Tibial nerve (tissue), 4 donors: ENCODE measurements around the gene EFCAB5. TPM values are rescaled to one million over a fixed set of nuclear protein-coding genes. Genes with fewer than 3 reads are reported as not detected.
"Not testable (repeated sequence)": the region's sequence is repeated elsewhere in the genome, so short reads cannot be mapped to it uniquely, and the experiment has no call there.

Experiments used
- DNase-seq, 2 donors: peaks; one replicate each; pipeline ENCODE4 v3.0.0-alpha.2; 2019; ENCODE audit warnings: low spot score in 2 of 2
- H3K27ac ChIP-seq, 4 donors: fragments of 200-600 bp; sonication (generic) in 3 of 4; one replicate each; pipeline ENCODE4 v1.5.1; 2017 to 2019; ENCODE audit warnings: mild to moderate bottlenecking in 1 of 4
- H3K27me3 ChIP-seq, 2 donors: fragments of 200-600 bp; sonication (generic) in 1 of 2; one replicate each; pipeline versions ENCODE4 v1.5.1 to v1.6.0; 2017 to 2019
- H3K36me3 ChIP-seq, 3 donors: fragments of 200-600 bp; sonication (generic); one replicate each; pipeline ENCODE4 v1.5.1; 2018 to 2019
- H3K4me1 ChIP-seq, 4 donors: fragments of 200-600 bp; sonication (generic) in 3 of 4; one replicate each; pipeline ENCODE4 v1.5.1; 2017 to 2019
- H3K4me3 ChIP-seq, 4 donors: fragments of 200-600 bp; sonication (generic) in 3 of 4; one replicate each; pipeline ENCODE4 v1.5.1; 2017 to 2019; ENCODE audit warnings: mild to moderate bottlenecking in 1 of 4, moderate library complexity in 1 of 4
- H3K9me3 ChIP-seq, 4 donors: fragments of 200-600 bp; sonication (generic) in 3 of 4; one replicate each; pipeline ENCODE4 v1.5.1; 2017 to 2019
- CTCF ChIP-seq, 5 experiments: fragments of 200-600 bp in 3 of 5; fragments of 450-650 bp in 2 of 5; sonication (generic) in 3 of 5; IDR thresholded peaks; one replicate each; pipeline ENCODE4 v1.5.1; 2016 to 2019; ENCODE audit warnings: antibody characterized with exemption in 5 of 5, mild to moderate bottlenecking in 3 of 5, moderate library complexity in 2 of 5
- EP300 ChIP-seq, 2 donors: sonication (generic); formaldehyde crosslinking; IDR thresholded peaks; one replicate each; pipeline ENCODE4 v1.6.1; 2017; ENCODE audit warnings: antibody characterized with exemption in 2 of 2, mild to moderate bottlenecking in 1 of 2
- POLR2A ChIP-seq, 2 donors: fragments of 450-650 bp; IDR thresholded peaks; one replicate each; pipeline ENCODE4 v1.6.1; 2017; ENCODE audit warnings: antibody characterized with exemption in 2 of 2, mild to moderate bottlenecking in 2 of 2, moderate library complexity in 2 of 2
- WGBS, 2 donors: methylation state at CpG; one replicate each; pipeline ENCODE4 v1.1.5; 2018; 5-methylcytosine and 5-hydroxymethylcytosine counted together
- total RNA-seq, 4 donors: library from RNA; depleted of rRNA; stranded (reverse); fragments of >200 nt; gene quantifications; one replicate each; pipeline ENCODE4 v1.1.0, GENCODE V29; 2016

The EFCAB5 gene
- total RNA-seq, 4 donors from 2014 or later = 0.21 to 0.30 (median 0.22) TPM; not detected in 1

- H3K9me3 ChIP-seq = peaks cover 0 to 8% (median 0%) of the 10 kb centered on the region in 4 donors
- no peak for TF ChIP-seq CTCF (IDR thresholded peaks at IDR 0.05)
- no peak for TF ChIP-seq POLR2A (IDR thresholded peaks at IDR 0.05)
- no peak for TF ChIP-seq EP300 (IDR thresholded peaks at IDR 0.05)
- H3K27ac ChIP-seq = no peak overlapping the region
- H3K27me3 ChIP-seq = no peaks in the 10 kb centered on the region
- no peak overlapping the region for H3K4me3 ChIP-seq
- no peak for DNase-seq
- no peaks in the 10 kb centered on the region for H3K4me1 ChIP-seq
- WGBS, 2 donors = 85 to 87% methylated on average over 2 of the region's 2 CpGs
- no peaks in the 10 kb centered on the region for H3K36me3 ChIP-seq
Observed at GRCh38 chr17:30074254-30074653, 132.8 kb downstream of the EFCAB5 start.

- Histone ChIP-seq H3K4me1 (no peaks in the 10 kb centered on the region), H3K27me3 (no peaks in the 10 kb centered on the region), H3K4me3 (no peak overlapping the region), H3K27ac (no peak overlapping the region), H3K9me3 (peaks cover 0 to 3% (median 0%) of the 10 kb centered on the region in 4 donors), H3K36me3 (no peaks in the 10 kb centered on the region)
- WGBS, 2 donors = 70 to 73% methylated on average over 2 of the region's 2 CpGs
- no peak for DNase-seq
- no peak for TF ChIP-seq EP300 (IDR thresholded peaks at IDR 0.05)
- TF ChIP-seq POLR2A (IDR thresholded peaks at IDR 0.05) = no peak
- no peak for TF ChIP-seq CTCF (IDR thresholded peaks at IDR 0.05)
Observed at GRCh38 chr17:30074730-30075129, 133.3 kb downstream of the EFCAB5 start.

GRCh38 chr17:30082773-30083172 is 141.3 kb downstream of the EFCAB5 start:
- peaks cover 0 to 11% of the 10 kb centered on the region in 2 donors for H3K27me3 ChIP-seq
- no peak overlapping the region for H3K4me3 ChIP-seq
- H3K4me1 ChIP-seq = no peaks in the 10 kb centered on the region
- no peaks in the 10 kb centered on the region for H3K36me3 ChIP-seq
- no peak for DNase-seq
- WGBS, 2 donors = 89 to 92% methylated on average over 5 of the region's 5 CpGs
- H3K27ac ChIP-seq = no peak overlapping the region
- TF ChIP-seq CTCF (IDR thresholded peaks at IDR 0.05) (no peak), POLR2A (IDR thresholded peaks at IDR 0.05) (no peak), EP300 (IDR thresholded peaks at IDR 0.05) (no peak)
- no peaks in the 10 kb centered on the region for H3K9me3 ChIP-seq

GRCh38 chr17:30084788-30085187 is 143.4 kb downstream of the EFCAB5 start:
- TF ChIP-seq EP300 (IDR thresholded peaks at IDR 0.05) (no peak), POLR2A (IDR thresholded peaks at IDR 0.05) (no peak), CTCF (IDR thresholded peaks at IDR 0.05) (no peak)
- H3K4me3 ChIP-seq = no peak overlapping the region
- WGBS, 2 donors = 23 to 28% methylated on average over 6 of the region's 6 CpGs
- no peaks in the 10 kb centered on the region for H3K9me3 ChIP-seq
- H3K27me3 ChIP-seq = peaks cover 0 to 11% of the 10 kb centered on the region in 2 donors
- no peak for DNase-seq
- H3K4me1 ChIP-seq = no peaks in the 10 kb centered on the region
- H3K36me3 ChIP-seq = no peaks in the 10 kb centered on the region
- no peak overlapping the region for H3K27ac ChIP-seq

- WGBS, 2 donors = 88 to 91% methylated on average over 2 of the region's 2 CpGs
Observed at GRCh38 chr17:30086896-30087295, 145.5 kb downstream of the EFCAB5 start.

GRCh38 chr17:30087431-30087830 is 146.0 kb downstream of the EFCAB5 start:
- not testable (repeated sequence) for H3K9me3 ChIP-seq, H3K36me3 ChIP-seq, H3K4me1 ChIP-seq, H3K27ac ChIP-seq, DNase-seq, H3K4me3 ChIP-seq
- 93 to 96% methylated on average over 3 of the region's 3 CpGs for WGBS, 2 donors
- peaks cover 0 to 11% of the 10 kb centered on the region in 2 donors for H3K27me3 ChIP-seq

More at GRCh38 chr17:30086896-30087295, 145.5 kb downstream of the EFCAB5 start:
- Histone ChIP-seq H3K4me1 (peaks cover 0 to 5% (median 0%) of the 10 kb centered on the region in 4 donors), H3K9me3 (no peaks in the 10 kb centered on the region), H3K27ac (no peak overlapping the region), H3K4me3 (no peak overlapping the region), H3K27me3 (peaks cover 0 to 11% of the 10 kb centered on the region in 2 donors), H3K36me3 (no peaks in the 10 kb centered on the region)
- DNase-seq = no peak
- TF ChIP-seq CTCF (IDR thresholded peaks at IDR 0.05) (no peak), EP300 (IDR thresholded peaks at IDR 0.05) (no peak), POLR2A (IDR thresholded peaks at IDR 0.05) (no peak)
